BE2C (cell line): ENCODE results near the gene CFLAR.
"Not testable (repeated sequence)": the region's sequence is repeated elsewhere in the genome, so short reads cannot be mapped to it uniquely, and the experiment has no call there.

Experiments used
- DNase-seq: peaks from one replicate; pipeline ENCODE4 v3.0.0-alpha.2; 2020
- H3K27me3 ChIP-seq: fragments of 250-450 bp; sonication (Bioruptor Pico); 2 replicates; pipeline ENCODE4 v1.5.1; 2020; ENCODE audit warnings: mild to moderate bottlenecking
- H3K36me3 ChIP-seq: fragments of 250-450 bp; sonication (Bioruptor Pico); 2 replicates; pipeline ENCODE4 v1.5.1; 2020; ENCODE audit warnings: mild to moderate bottlenecking
- H3K4me1 ChIP-seq: fragments of 250-450 bp; sonication (Bioruptor Pico); 2 replicates; pipeline ENCODE4 v1.5.1; 2020
- H3K4me3 ChIP-seq: 2 replicates; pipeline ENCODE4 v1.5.1; 2011; ENCODE audit warnings: low read depth, low read length
- H3K9me3 ChIP-seq: fragments of 250-450 bp; sonication (Bioruptor Pico); 2 replicates; pipeline ENCODE4 v1.5.1; 2020
- CTCF ChIP-seq: IDR thresholded peaks from 2 replicates; pipeline ENCODE4 v1.5.1; 2012; ENCODE audit warnings: mild to moderate bottlenecking, low read depth, low read length

CFLAR gene

DNA sequence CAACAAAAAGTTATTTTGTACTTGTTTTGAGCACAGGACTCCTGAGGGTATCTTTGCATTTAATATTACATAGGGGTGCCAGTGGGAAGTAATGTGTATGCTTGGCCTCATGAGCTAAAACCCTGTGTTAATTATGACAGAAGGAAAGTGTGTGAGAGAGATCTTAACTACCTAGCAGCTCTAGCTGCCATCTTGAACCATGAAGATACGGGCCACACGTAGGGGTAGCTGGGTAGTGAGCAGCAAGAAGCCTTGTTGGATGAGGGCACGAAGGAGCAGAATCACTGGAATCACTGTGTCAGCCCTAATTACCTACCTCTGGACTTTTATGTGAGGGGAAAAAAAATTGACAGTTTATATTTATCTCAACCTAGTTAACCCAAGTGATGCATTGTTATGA lies 51.6 kb downstream of the CFLAR start:
- H3K9me3 ChIP-seq = no peaks in the 10 kb centered on the region
- no peak for TF ChIP-seq CTCF
- no peaks in the 10 kb centered on the region for H3K36me3 ChIP-seq
- H3K27me3 ChIP-seq = no peaks in the 10 kb centered on the region
- H3K4me1 ChIP-seq = no peaks in the 10 kb centered on the region
- no peak for DNase-seq
- H3K4me3 ChIP-seq = no peak overlapping the region

- not testable (repeated sequence) for H3K9me3 ChIP-seq, H3K27me3 ChIP-seq, DNase-seq, H3K4me3 ChIP-seq, H3K36me3 ChIP-seq, H3K4me1 ChIP-seq
Observed at GRCh38 chr2:201168496-201168895, 52.5 kb downstream of the CFLAR start.

GRCh38 chr2:201171259-201171814 lies 55.4 kb downstream of the CFLAR start:
- no peak for TF ChIP-seq CTCF
- no peaks in the 10 kb centered on the region; the same call in 1 of the 2 replicates for H3K27me3 ChIP-seq

DNA sequence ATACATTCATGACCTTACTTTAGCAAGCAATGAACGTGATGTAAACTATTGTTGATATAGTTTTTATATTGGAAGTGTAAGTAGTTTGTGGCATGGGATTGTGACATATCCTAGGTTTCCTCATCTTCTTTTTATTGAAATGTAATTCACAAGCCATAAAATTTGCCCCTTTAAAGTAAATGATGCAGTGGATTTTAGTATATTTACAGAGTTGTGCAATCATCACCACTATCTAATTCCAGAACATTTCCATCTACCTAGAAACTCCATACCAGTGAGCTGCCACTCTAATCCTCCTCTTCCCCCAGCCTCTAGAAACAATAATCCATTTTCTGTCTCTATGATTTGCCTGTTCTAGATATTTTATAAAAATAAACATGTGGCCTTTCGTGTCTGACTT lies 56.3 kb downstream of the CFLAR start:
- TF ChIP-seq CTCF = no peak
- Histone ChIP-seq H3K4me1 (no peaks in the 10 kb centered on the region), H3K4me3 (no peak overlapping the region), H3K9me3 (no peaks in the 10 kb centered on the region), H3K27me3 (no peaks in the 10 kb centered on the region; the same call in 1 of the 2 replicates), H3K36me3 (no peaks in the 10 kb centered on the region)
- no peak for DNase-seq

More at GRCh38 chr2:201171259-201171814, 55.4 kb downstream of the CFLAR start:
- no peaks in the 10 kb centered on the region for H3K9me3 ChIP-seq
- no peak overlapping the region for H3K4me3 ChIP-seq
- DNase-seq = no peak
- H3K4me1 ChIP-seq = no peaks in the 10 kb centered on the region
- no peaks in the 10 kb centered on the region for H3K36me3 ChIP-seq

- no peak for DNase-seq
- no peaks in the 10 kb centered on the region for H3K4me1 ChIP-seq
- H3K9me3 ChIP-seq = no peaks in the 10 kb centered on the region
- no peaks in the 10 kb centered on the region; the same call in 1 of the 2 replicates for H3K27me3 ChIP-seq
- no peak for TF ChIP-seq CTCF
- H3K4me3 ChIP-seq = no peak overlapping the region
- no peaks in the 10 kb centered on the region for H3K36me3 ChIP-seq
Observed at GRCh38 chr2:201174687-201175086, 58.7 kb downstream of the CFLAR start.

DNA sequence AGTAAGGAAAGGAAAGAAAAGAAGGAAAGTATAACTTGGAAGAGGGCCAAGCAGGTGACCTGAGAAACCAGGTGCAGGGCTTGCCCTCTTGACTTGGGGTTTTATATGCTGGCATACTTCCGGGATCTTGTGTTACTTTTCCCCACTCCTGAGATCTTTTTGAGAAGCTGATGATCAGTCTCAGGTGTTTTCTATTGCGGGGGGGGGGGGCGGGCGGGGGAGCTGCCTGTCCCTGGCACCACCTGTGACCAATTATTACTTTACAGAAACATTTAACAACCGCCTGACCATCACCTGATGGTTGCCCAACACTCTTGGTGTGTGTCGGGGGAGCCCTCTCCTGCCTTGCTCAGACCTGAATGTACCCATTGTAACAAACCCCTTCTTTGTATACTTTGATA lies 60.1 kb downstream of the CFLAR start:
- TF ChIP-seq CTCF = no peak
- no peaks in the 10 kb centered on the region for H3K36me3 ChIP-seq
- no peaks in the 10 kb centered on the region; the same call in 1 of the 2 replicates for H3K27me3 ChIP-seq
- no peaks in the 10 kb centered on the region for H3K9me3 ChIP-seq
- H3K4me1 ChIP-seq = no peaks in the 10 kb centered on the region
- H3K4me3 ChIP-seq = no peak overlapping the region
- no peak for DNase-seq

- no peak overlapping the region for H3K4me3 ChIP-seq
Observed at GRCh38 chr2:201180010-201180409, 64.0 kb downstream of the CFLAR start.

More at GRCh38 chr2:201180010-201180409, 64.0 kb downstream of the CFLAR start:
- no peaks in the 10 kb centered on the region for H3K4me1 ChIP-seq
- no peaks in the 10 kb centered on the region; the same call in 1 of the 2 replicates for H3K27me3 ChIP-seq
- no peak for DNase-seq
- H3K36me3 ChIP-seq = no peaks in the 10 kb centered on the region
- no peak for TF ChIP-seq CTCF
- no peaks in the 10 kb centered on the region for H3K9me3 ChIP-seq
